Activated CD8-positive, alpha-beta memory T cell treated with anti-CD3 and anti-CD28 coated beads for 48 hours (primary cell): ENCODE results near the gene SNX9.
"Not testable (repeated sequence)": the region's sequence is repeated elsewhere in the genome, so short reads cannot be mapped to it uniquely, and the experiment has no call there.

Source experiments
- DNase-seq, 3 experiments: peaks; one replicate each; pipeline ENCODE4 v3.0.0-alpha.2; 2020; ENCODE audit warnings: low read depth in 2 of 3, low spot score in 2 of 3

The SNX9 gene

DNA sequence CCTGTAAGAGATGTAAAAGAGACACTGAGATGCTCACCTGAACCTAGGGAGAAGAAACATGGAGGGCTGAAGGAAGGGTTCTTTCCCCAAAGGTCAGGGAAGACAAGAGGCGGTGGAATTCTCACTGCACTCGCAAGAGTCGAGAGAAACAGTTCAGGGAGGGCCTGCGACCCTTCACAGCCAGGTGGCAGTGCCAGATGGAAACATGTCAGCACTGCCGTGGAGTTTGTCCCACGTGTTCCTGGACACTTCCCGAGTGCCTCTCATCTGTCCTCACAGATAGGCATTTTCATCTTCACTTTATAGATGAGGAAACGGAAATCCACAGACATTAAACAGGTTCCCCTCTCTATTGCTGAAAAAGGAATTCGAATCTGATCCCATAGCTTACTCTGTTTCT, 88.2 kb downstream of the SNX9 start:
- DNase-seq: no peak

DNA sequence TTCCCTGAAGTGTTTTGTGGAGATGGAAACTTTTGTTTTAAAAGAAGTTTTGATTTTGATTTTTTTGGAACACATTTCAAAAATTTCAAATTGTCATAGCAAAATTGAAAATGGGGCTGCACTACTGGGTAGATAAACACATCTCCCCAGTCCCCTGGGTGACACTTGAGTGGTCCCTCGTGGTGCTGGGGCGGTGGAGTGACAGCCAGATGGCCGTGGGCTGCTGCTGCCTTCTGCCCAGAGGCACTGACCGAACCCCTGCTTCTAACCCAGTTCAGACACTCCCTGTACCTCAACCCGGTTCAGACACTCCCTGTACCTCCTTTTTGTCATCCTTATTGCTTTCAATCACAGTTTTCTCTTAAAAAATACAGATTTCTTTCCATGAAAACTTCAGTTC, 88.7 kb downstream of the SNX9 start:
- DNase-seq: no peak

DNA sequence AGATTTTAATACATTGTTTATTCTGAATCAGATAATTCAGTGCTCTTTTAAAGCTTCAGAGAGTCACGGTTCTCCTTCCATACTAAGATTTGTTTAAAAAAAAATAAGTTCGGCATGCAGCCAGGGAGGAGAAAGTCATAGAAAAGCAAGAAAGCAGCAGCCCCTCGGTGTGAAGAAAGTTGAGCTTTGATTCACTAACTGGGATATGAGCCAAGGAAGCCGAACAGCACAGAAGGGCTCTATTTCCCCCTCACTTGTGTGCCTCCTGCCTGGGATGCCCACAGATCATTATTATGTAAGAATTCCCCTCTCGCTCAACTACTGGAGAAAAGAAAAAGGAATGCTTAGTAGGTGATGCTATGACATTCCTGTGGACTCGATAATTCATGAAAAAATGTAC, 89.3 kb downstream of the SNX9 start:
- no peak for DNase-seq

DNA sequence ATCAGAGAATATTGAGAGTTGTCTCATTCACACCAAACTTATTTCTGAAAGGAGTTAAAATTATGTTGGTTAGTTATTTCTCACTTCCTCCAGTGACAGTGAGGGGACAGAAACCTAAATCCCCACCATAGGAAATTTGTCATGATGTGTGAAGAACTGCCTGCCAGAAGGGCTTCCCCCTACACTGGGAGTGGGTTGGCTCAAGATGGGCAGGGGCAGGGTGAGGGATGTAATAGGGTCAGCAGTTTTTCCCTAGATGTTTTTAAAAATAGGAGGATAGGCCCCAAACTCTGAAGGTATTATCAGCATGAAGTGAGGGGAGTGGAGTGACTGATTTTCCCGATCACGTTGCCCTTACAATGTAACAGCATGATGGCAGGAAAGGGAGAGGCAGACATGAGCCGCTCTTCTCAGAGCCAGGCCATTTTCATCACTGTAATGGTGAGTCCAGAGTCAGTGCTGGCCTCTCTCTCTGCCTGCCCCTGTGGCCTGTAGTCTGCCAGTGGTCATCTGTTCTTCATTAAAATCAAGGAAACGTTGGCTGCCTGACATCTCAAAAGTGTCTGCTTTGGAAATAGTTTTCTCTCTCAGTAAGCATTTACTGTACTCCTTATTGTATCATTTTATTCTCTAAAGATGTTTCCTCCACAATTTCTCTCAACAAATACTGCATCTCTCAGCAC, 98.8 kb downstream of the SNX9 start:
- no peak for DNase-seq

DNA sequence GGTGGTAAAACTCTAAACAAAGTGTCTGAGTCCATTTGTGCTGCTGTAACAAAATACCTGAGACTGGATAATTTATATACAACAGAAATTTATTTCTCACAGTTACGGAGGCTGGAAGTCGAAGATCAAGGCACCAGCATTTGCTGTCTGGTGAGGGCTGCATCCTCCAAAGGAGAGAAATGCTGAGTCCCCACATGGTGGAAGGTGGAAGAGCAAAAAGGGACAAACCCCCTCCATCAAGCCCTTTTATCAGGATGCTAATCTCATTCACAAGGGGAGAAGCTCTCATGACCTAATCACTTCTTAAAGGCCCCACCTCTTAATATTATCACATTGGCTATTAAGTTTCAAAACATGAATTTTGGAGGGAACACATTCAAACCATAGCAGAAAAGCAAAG, 102.7 kb downstream of the SNX9 start:
- no peak for DNase-seq

DNA sequence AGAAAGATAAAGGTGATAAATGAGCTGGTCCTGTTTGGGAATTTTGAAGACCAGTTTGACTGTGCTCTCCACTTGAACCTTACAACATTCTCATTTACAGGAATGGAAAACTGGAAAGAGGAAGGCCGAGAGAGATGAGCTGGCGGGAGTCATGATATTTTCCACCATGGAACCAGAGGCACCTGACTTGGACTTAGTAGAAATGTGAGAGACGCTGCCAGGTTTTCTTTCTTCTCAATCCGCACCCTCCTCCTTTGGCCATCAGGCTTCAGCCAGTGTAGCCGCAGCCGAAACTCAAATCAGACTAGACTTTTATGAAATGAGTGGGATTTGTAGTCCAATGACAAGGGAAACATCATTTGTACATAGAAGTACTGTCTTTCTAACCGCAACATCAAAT, 104.0 kb downstream of the SNX9 start:
- no peak for DNase-seq

DNA sequence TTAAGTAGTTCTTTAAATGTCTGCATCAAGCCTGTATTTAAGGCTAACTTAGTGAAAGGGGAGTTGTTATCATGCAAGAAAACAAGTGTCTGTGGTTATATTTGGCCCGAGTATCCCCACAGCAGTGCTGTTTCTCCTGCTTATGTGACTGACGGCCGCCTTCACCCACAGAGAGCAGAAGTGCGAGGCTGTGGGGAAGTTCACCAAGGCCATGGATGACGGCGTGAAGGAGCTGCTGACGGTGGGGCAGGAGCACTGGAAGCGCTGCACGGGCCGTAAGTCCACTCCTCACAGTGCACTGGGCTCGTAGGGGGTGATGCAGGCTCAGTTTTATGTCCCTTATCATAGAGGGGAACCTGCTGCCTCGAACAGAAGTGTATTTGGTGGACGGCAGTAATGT, 105.4 kb downstream of the SNX9 start:
- DNase-seq: no peak

DNA sequence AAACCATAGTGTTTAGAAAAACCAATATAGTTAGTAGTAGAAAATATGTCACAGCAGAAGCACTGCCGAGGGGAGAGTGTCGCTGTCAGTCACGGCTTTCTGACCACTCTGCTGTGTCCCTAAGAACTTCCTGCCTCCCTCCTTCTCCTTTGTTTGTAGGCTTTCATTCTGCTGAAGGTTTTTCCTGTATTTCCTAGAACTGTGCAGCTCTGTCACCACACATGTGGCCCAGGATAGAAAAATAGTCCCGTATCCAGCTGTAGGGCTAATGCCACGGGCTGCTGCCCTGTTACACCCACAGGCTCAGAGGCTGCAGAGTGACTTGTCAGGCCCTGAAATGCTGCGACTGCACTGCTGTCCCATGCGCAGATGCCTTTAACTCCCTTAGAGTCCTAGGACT, 106.0 kb downstream of the SNX9 start:
- no peak for DNase-seq

DNA sequence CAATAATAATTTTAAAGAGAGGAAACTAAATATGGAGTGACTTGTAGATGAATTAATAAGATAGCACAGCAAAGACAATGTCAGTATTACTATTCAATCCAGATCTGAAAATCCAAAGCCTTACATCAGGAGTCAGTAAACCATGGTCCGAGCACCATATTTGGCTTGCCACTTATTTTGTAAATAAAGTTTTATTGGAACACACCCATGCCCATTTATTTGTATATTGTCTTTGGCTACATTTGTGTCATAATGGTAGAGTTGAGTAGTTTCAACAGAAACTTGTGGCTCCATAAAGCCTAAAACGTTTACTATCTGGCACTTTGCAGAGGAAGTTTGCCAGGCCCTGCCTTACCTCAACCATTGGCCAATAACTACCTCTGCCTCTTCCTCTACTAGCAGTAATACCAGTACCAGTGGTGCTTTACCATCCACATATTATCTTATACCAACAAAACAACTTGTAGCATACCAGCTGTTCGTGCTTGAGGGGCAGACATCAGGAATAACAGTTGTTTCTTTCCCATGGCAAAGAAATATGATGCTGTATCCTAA, 106.8 kb downstream of the SNX9 start:
- no peak for DNase-seq

DNA sequence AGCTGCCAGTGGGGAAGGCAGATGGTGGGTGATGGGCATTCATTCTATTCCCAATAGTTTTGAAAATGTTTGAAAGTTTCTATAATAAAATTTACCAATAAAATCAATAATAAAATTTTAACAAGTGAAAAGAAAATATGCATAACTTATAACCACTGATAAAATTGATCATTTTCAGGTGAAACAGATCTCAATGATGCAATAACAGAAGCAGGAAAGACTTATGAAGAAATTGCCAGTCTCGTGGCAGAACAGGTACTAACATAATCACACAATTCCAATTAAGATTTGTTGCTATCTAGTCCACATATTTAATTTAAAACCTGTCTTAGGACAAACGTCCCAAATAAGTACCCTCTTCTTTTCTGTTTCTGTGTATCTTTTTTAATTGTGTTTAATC, 112.7 kb downstream of the SNX9 start:
- no peak for DNase-seq

DNA sequence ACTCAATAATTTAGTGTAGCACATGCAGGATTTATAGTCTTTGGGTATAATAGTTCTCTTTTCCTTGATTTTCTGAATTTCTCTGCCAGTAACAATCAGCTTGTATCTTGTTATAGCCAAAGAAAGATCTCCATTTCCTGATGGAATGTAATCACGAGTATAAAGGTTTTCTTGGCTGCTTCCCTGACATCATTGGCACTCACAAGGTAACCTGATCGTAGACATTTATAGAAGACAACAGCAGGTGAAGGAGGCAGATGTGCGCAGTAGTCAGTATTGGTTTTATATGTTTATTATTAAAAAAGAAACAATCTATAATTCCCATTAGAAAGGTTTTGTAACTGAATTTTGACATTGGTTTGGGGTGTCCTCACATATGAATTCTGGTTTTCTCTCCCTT, 114.3 kb downstream of the SNX9 start:
- DNase-seq: no peak

DNA sequence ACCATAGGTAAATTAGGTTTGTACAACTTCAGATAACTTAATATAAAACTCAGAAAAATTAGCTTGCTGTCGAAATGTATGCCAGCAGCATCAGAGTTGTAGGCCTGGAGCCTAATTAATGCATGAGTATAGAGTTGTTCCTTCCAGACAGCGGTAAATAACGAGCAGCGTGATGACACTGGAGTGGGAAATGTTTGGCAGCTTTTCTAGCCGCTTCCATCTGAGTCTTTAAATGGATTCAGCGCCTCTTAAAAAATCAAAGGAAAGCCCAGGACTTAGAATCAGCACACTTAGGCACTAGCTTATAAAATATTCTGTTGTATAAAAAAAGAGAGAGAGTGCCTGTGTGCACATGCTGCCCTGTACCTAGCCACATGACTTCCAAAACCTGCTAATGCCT, 114.9 kb downstream of the SNX9 start:
- no peak for DNase-seq

DNA sequence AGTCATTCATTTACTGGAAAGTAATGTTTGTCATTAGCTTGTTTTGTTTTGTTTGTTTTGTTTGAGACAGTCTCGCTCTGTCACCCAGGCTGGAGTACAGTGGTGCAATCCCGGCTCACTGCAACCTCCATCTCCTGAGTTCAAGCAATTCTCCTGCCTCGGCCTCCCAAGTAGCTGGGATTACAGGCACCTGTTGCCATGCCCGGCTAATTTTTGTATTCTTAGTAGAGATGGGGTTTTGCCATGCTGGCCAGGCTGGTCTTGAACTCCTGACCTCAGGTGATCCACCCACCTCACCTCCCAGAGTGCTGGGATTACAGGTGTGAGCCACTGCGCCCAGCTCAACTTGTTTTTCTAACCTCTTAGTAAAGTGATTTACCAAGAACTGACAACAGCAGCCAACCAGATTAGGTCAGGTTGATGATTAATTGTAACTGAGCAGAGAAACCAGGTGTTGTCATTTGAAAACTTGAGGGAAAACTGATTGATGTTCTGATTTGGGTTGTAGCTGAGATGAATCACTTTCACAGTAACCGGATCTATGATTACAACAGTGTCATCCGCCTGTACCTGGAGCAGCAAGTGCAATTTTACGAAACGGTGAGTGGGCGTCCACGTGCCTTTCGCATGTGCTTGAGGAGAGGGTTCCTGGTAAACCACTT, 117.5 kb downstream of the SNX9 start:
- not testable (repeated sequence) for DNase-seq

DNA sequence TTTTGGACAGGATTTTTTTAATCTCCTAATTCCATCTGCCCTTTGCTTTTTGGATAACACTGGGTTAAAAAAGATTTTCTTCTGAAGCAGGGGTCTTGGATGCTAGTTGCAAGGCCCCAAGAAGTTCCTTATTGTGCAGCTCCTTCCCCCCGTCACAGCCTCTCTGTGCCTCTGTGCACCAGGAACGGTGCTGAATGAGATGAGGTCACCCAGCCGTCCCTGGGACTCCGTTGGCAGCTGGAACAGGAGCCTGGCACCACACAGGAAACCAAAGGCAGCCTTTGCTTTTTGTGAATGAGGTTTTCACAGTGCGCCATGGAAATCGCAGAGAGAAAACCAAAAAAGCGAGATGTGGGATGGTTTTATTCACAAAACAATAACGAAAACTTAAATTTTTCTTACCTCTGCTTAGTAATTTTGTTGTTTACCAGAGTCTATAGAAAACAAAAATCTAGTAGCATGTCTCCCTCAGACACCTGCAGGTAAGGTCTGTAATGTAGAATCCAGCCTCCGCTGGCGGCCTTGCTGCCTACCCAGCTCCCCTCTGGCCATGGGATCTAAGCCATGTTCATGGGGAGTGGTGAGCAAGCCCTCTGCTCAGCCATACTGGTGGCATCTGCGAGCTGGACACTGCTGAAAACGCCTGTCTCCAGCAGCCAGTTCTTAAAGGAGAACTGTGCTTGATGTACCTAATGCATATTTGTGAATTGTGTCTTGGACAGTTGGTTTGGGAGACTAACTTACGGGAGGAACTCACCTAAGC, 118.2 kb downstream of the SNX9 start:
- no peak for DNase-seq

DNA sequence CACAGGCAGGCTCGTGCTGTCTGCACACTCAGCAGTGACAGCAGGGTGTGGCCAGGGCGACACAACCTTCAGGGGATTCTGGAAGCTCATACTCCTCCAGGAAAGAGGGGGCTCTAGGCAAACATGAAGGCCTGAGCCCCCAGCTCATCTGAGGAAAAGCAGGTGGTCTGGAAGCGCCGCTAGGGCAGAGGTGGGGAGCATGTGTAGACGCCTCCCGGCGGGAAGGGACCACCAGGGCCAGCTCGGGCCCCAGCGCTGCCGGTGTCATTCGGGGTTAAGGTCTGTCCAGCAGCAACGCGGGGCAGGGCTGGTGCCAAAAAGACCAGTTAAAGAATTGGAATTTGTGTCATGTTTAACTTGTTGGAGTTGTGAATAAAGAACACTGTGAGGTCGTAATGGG, 119.3 kb downstream of the SNX9 start:
- DNase-seq: no peak

DNA sequence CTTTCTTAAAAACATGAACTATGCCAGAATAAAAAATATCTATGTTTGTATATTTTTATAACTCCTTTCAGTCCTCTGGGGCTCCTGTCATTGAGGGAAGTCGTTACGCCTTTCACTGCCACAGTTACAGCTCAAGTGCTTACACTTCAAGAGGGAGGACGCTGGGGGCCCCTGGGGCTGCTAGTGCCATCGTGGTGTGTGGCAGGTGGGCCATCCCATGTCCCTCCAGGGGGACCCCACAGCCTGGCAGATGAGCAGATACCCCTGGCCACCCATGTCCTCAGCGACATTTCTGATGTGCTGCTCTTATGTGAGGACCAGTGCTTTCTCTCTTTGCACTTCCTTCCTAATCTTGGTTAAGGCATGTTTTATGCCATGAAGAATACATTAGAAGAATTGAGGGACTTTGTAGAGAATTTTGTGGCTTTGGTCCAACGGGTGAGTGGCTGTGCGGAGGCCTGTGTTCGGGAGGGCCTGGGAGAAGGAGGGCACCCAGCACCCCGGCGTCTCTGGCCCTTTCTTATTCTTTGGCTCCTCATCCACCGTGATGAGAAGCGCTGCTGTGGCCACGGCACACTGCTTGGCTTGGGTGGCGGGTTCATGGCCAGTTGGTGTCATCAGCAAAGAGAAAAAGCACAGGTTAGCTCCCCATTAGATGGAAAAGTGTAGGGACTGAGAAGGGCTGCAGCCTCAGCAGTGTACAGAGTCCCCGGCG, 120.4 kb downstream of the SNX9 start:
- no peak for DNase-seq

DNA sequence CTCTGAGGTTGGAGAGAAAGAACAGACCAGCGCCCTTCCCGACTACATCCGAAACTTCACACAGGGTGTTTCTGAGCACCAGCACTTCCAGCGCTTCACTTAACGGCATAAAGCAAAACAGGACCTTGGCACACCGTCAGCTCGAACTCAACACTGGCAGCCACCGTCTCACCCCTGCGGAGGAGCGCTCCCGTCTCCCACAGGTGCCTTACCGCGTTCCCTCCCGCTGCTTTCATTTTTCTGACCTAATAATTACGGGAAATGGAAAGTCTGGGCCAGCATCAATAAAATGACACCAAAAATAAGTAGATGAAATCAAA, 120.9 kb downstream of the SNX9 start:
- no peak for DNase-seq

DNA sequence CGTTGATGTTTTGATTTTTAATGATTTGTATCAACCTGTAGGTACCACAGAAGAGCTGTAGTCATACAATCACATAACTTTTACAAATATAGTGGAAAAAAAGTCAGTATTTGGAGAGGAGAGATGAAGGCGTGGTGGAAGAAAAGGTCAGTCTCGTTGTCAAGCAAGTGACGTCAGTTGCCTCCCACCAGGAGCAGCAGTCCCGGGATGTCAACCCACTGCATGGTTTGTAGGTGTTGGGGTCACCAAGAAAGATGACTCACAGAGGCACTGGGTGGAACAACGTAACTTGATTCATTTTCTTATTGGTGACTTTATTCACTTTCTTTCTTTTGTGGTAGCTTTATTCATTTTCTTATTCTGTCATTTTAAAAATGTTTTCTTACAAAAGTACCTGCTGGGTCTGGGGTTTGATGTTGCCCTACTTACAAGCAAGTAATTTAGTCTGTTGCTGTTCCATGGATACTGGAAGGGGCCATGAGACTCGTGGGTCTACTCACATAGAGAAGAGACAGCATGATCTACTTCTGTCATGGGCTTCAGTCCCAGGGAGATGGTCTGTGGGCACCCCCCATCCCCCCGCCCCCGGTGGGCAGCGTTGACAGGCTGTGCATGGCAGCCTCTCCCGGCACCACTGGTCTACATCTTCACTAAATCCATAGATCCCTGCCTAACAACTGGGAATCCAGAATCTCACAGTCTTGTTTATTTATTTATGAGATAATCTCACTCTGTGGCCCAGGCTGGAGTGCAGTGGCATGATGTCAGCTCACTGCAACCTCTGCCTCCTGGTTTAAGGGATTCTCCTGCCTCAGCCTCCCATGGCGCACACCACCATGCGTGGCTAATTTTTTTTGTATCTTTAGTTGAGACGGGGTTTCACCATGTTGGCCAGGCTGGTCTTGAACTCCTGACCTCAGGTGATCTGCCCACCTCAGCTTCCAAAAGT, 122.2 kb downstream of the SNX9 start:
- DNase-seq: peak in 2 of 3 experiments; percentile 32 to 54

DNA sequence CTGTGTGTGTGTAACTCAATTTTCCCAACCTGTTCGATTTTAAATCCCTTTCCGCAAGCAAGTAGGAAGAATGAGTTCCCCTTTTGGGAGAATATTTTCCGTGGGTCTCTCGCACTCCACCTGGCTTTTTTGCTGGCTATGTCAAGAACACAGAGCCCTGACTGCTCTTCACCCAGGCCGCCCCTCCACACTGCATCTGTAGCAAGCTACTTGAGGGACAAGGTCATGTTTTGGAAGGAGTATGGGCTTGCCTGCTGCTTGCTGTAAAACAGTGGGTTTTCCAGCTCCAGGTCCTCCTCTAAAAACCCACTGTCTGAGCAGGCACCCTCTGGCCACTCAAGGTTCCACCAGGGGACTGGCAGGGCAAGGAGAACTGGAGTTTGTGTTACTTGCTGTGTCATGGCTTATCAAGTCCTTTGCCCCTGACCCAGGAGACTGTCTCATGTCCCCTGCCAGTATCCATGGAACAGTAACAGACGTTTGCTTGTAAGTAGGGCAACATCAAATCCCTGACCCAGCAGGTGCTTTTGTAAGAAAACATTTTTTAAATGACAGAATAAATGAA, 123.1 kb downstream of the SNX9 start:
- no peak for DNase-seq

DNA sequence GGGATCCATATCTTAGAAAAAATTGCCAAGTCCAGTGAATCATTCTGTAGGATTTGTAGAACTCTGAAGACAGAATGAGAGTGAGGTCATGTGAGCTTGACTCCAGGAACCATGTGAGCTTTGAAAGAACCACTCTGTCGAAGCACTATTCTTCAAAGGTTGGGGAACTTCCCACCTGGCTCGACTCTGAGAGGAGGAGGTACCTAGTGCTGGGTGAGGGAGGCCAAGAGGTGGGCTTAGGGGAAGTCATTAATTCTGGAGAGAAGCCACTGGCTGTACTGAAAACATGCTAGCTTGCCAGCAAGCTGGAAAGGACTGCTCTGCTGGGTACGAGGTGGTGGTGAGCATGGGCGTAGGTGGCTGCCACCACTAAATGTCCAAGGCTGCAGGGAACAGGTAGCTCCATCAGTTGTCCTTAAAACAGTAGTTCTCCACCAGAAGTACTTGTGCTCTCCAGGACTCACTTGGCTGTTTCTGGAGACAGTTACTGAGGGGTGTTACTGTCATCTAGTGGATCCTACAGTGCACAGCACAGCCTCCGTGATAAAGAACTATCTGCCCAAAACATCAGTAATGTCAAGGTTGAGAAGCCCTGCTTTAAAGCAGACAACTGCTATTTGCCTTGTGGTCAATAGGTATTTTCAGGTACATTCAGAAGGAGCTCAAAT, 124.0 kb downstream of the SNX9 start:
- no peak for DNase-seq
